ENCODE results near the gene CCDC40. TPM values are rescaled to one million over a fixed set of nuclear protein-coding genes. Genes with fewer than 3 reads are reported as not detected.

CCDC40 gene
- total RNA-seq, 2 experiments from 2014 or later: 0.64 to 0.77 TPM

GRCh38 chr17:80021600-80021999 is 14.8 kb upstream of the CCDC40 start:
- ATAC-seq (ENCODE audit: poor library complexity) (no peak), DNase-seq (no peak)
- no peaks in the 10 kb centered on the region for H3K4me1 Mint-ChIP-seq (ENCODE audit: low read depth)
- CTCF ChIA-PET: interaction anchor here (1.1 kb wide), 1 partner anchor 13 kb away, joined by 4 read pairs; no protein-coding TSS in a partner anchor
- no peak overlapping the region for H3K27ac ChIP-seq (ENCODE audit: low read depth in 1 of 2, low read length in 2 of 2)
- H3K27ac Mint-ChIP-seq: no peak overlapping the region
- no peak for TF ChIP-seq CTCF (IDR thresholded peaks at IDR 0.05)
- H3K9me3 ChIP-seq (ENCODE audit: control insufficient read depth in 1 of 2, insufficient read depth in 1 of 2, low read length in 2 of 2): no peaks in the 10 kb centered on the region
- POLR2A ChIA-PET: no interaction called here
- H3K27me3 ChIP-seq (ENCODE audit: control insufficient read depth in 1 of 2, insufficient read depth in 2 of 2, low read length in 2 of 2): no peaks in the 10 kb centered on the region
- no peaks in the 10 kb centered on the region for H3K36me3 Mint-ChIP-seq (ENCODE audit: low read depth)
- H3K4me1 ChIP-seq (ENCODE audit: insufficient read depth, low read length): no peaks in the 10 kb centered on the region
- H3K4me3 Mint-ChIP-seq: no peak overlapping the region
- no peak overlapping the region for H3K4me3 ChIP-seq (ENCODE audit: low read length)
- H3K9me3 Mint-ChIP-seq: no peaks in the 10 kb centered on the region
- intact Hi-C loops (cut with DNase I, micrococcal nuclease): no loop called here
- H3K27me3 Mint-ChIP-seq: no peaks in the 10 kb centered on the region
- no peaks in the 10 kb centered on the region for H3K36me3 ChIP-seq (ENCODE audit: insufficient read depth, low read length)

- no peaks in the 10 kb centered on the region for H3K9me3 ChIP-seq (ENCODE audit: control insufficient read depth in 1 of 2, insufficient read depth in 1 of 2, low read length in 2 of 2)
- Mint-ChIP-seq H3K9me3 (no peaks in the 10 kb centered on the region), H3K4me3 (no peak overlapping the region), H3K27me3 (no peaks in the 10 kb centered on the region), H3K4me1 (ENCODE audit: low read depth) (no peaks in the 10 kb centered on the region), H3K36me3 (ENCODE audit: low read depth) (no peaks in the 10 kb centered on the region), H3K27ac (no peak overlapping the region)
- no peak for TF ChIP-seq CTCF (IDR thresholded peaks at IDR 0.05)
- H3K36me3 ChIP-seq (ENCODE audit: insufficient read depth, low read length): no peaks in the 10 kb centered on the region
- intact Hi-C loops (cut with DNase I, micrococcal nuclease): no loop called here
- ATAC-seq (ENCODE audit: poor library complexity) (no peak), DNase-seq (no peak)
- H3K27ac ChIP-seq (ENCODE audit: low read depth in 1 of 2, low read length in 2 of 2): no peak overlapping the region
- CTCF ChIA-PET: no interaction called here
- H3K4me3 ChIP-seq (ENCODE audit: low read length): no peak overlapping the region
- H3K4me1 ChIP-seq (ENCODE audit: insufficient read depth, low read length): no peaks in the 10 kb centered on the region
- no peaks in the 10 kb centered on the region for H3K27me3 ChIP-seq (ENCODE audit: control insufficient read depth in 1 of 2, insufficient read depth in 2 of 2, low read length in 2 of 2)
- POLR2A ChIA-PET: interaction anchor here (0.6 kb wide), 1 partner anchor 124 kb away, joined by 4 read pairs; no protein-coding TSS in a partner anchor
Measured at GRCh38 chr17:80023481-80024205, 12.8 kb upstream of the CCDC40 start.

GRCh38 chr17:80024206-80024972 is 12.1 kb upstream of the CCDC40 start:
- ATAC-seq (ENCODE audit: poor library complexity): no peak
- POLR2A ChIA-PET: interaction anchor here (0.6 kb wide), 1 partner anchor 124 kb away, joined by 4 read pairs; no protein-coding TSS in a partner anchor
- H3K27ac ChIP-seq (ENCODE audit: low read depth in 1 of 2, low read length in 2 of 2): no peak overlapping the region

More at GRCh38 chr17:80024206-80024972, 12.1 kb upstream of the CCDC40 start:
- H3K27me3 Mint-ChIP-seq: no peaks in the 10 kb centered on the region
- TF ChIP-seq CTCF (IDR thresholded peaks at IDR 0.05): no peak
- H3K4me1 Mint-ChIP-seq (ENCODE audit: low read depth): no peaks in the 10 kb centered on the region
- H3K9me3 ChIP-seq (ENCODE audit: control insufficient read depth in 1 of 2, insufficient read depth in 1 of 2, low read length in 2 of 2): no peaks in the 10 kb centered on the region
- CTCF ChIA-PET: no interaction called here
- intact Hi-C loops (cut with DNase I, micrococcal nuclease): no loop called here
- no peak overlapping the region for H3K4me3 ChIP-seq (ENCODE audit: low read length)
- no peaks in the 10 kb centered on the region for H3K9me3 Mint-ChIP-seq
- no peaks in the 10 kb centered on the region for H3K4me1 ChIP-seq (ENCODE audit: insufficient read depth, low read length)
- H3K36me3 Mint-ChIP-seq (ENCODE audit: low read depth): no peaks in the 10 kb centered on the region
- H3K36me3 ChIP-seq (ENCODE audit: insufficient read depth, low read length): no peaks in the 10 kb centered on the region
- no peak for DNase-seq
- no peaks in the 10 kb centered on the region for H3K27me3 ChIP-seq (ENCODE audit: control insufficient read depth in 1 of 2, insufficient read depth in 2 of 2, low read length in 2 of 2)
- H3K4me3 Mint-ChIP-seq: no peak overlapping the region
- no peak overlapping the region for H3K27ac Mint-ChIP-seq

Measured in CD4-positive, alpha-beta T cell (primary cell).